Left ventricle myocardium inferior (tissue), 1 donor: ENCODE data around the gene HEPN1. TPM values are rescaled to one million over a fixed set of nuclear protein-coding genes. Genes with fewer than 3 reads are reported as not detected.
A peak's percentile ranks its signal among the peaks of the same experiment; 100 is the strongest.

Experiments
- DNase-seq: peaks from one replicate; pipeline ENCODE4 v3.0.0-alpha.2; 2020
- H3K27ac ChIP-seq: fragments of 200-600 bp; replicated peaks from 2 replicates; pipeline ENCODE4 v1.8.0; 2021
- H3K27me3 ChIP-seq: fragments of 200-600 bp; 2 replicates; pipeline ENCODE4 v1.8.0; 2021; ENCODE audit warnings: low read depth
- H3K36me3 ChIP-seq: fragments of 200-600 bp; 2 replicates; pipeline ENCODE4 v1.8.0; 2021
- H3K4me1 ChIP-seq: fragments of 200-600 bp; 2 replicates; pipeline ENCODE4 v1.8.0; 2021
- H3K4me3 ChIP-seq: fragments of 200-600 bp; 2 replicates; pipeline ENCODE4 v1.8.0; 2021; ENCODE audit warnings: mild to moderate bottlenecking, moderate library complexity
- H3K9me3 ChIP-seq: fragments of 200-600 bp; replicated peaks from 2 replicates; pipeline ENCODE4 v1.8.0; 2021
- intact Hi-C: fragments of 100-400 bp; cut with micrococcal nuclease; formaldehyde crosslinking; loops from one replicate; pipeline ENCODE4 v1.11.0; 2022
- total RNA-seq: library from RNA; stranded (reverse); fragmentation: NEBNext Ultra II Directional; extraction: Animal tissue kit (Norgen Biotek cat#: 25700); gene quantifications from one replicate; pipeline ENCODE4 v1.2.1, GENCODE V29; 2021
- TF ChIP-seq, protein P1 (sequence below): fragments of 200-600 bp; IDR thresholded peaks from 2 replicates; pipeline ENCODE4 v1.8.0; 2021; ENCODE audit warnings: antibody characterized with exemption, mild to moderate bottlenecking, borderline replicate concordance
- donor health status: DM: no; HTN: yes; CAD: no; lungs with severe emphysema.

Gene HEPN1
- total RNA-seq, 1 donor from 2014 or later, result not detected

GRCh38 chr11:124900464-124900863 lies 18.6 kb upstream of the HEPN1 start:
- peak overlapping the region; percentile 89 for H3K27ac ChIP-seq
- TF ChIP-seq, protein P1, sequence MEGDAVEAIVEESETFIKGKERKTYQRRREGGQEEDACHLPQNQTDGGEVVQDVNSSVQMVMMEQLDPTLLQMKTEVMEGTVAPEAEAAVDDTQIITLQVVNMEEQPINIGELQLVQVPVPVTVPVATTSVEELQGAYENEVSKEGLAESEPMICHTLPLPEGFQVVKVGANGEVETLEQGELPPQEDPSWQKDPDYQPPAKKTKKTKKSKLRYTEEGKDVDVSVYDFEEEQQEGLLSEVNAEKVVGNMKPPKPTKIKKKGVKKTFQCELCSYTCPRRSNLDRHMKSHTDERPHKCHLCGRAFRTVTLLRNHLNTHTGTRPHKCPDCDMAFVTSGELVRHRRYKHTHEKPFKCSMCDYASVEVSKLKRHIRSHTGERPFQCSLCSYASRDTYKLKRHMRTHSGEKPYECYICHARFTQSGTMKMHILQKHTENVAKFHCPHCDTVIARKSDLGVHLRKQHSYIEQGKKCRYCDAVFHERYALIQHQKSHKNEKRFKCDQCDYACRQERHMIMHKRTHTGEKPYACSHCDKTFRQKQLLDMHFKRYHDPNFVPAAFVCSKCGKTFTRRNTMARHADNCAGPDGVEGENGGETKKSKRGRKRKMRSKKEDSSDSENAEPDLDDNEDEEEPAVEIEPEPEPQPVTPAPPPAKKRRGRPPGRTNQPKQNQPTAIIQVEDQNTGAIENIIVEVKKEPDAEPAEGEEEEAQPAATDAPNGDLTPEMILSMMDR, result no peak
- intact Hi-C loops, result no loop called here
- H3K36me3 ChIP-seq, result no peaks in the 10 kb centered on the region
- H3K4me3 ChIP-seq, result no peak overlapping the region
- no peaks in the 10 kb centered on the region for H3K9me3 ChIP-seq
- DNase-seq, result no peak
- peaks cover 62% of the 10 kb centered on the region for H3K4me1 ChIP-seq
- peaks cover 18% of the 10 kb centered on the region for H3K27me3 ChIP-seq

DNA sequence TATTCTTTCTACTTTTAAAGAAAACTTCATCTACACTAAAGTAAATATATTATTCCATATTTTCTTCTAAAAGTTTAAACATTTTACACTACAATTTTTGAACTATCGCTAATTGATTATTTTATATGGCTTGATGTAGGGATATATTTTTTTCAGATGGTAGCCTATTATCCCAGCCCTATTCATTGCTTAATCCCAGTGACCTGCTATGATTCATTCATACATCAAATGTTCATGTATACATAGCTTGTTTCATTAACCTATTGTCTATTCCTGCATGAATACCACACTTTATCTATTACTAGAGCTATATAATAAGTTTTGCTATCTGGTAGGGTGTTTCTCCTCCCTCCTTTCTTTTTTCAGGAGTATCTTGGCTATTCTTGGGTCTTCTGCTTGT lies 16.4 kb upstream of the HEPN1 start:
- Histone ChIP-seq H3K4me3 (no peak overlapping the region), H3K4me1 (peaks cover 41% of the 10 kb centered on the region), H3K9me3 (no peaks in the 10 kb centered on the region), H3K27me3 (peaks cover 14% of the 10 kb centered on the region), H3K27ac (peak overlapping the region; percentile 89), H3K36me3 (no peaks in the 10 kb centered on the region)
- intact Hi-C loops, result no loop called here
- DNase-seq, result no peak
- TF ChIP-seq, protein P1, result no peak

DNA sequence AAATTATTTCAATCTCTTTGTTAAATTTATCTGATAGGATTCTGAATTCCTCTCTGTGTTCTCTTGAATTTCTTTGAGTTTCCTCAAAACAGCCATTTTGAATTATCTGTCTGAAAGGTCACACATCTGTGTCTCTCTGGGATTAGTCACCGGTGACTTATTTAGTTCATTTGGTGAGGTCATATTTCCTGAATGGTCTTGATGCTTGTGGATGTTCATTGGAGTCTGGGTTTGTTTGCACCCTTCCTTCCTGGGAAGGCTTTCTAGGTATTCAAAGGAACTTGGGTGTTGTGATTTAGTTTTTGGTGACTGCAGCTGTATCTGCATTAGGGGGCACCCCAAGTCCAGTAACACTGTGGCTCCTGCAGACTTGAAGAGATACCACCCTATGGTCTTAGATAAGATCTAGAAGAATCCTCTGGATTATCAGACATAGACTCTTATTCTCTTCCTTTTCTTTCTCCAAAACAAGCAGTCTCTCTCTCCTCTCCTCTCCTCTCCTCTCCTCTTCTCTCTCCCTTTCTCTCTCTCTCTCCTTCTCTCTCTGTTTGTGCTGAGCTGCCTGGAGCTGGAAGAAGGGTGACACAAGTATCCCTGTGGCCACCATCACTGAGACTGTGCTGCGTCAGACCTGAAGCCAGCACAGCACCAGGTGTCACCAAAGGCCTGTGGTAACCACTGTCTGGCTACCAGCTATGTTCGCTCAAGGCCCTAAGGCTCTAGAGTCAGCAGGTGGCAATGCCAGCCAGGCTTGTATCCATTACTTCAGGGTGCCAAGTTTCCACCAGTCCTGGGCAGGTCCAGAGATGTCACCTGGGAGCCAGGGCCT lies 3.3 kb upstream of the HEPN1 start:
- Histone ChIP-seq H3K9me3 (peaks cover 13% of the 10 kb centered on the region), H3K27me3 (peaks cover 13% of the 10 kb centered on the region), H3K4me1 (peaks cover 6% of the 10 kb centered on the region), H3K4me3 (no peak overlapping the region), H3K27ac (no peak overlapping the region), H3K36me3 (no peaks in the 10 kb centered on the region)
- intact Hi-C loops, result no loop called here
- TF ChIP-seq, protein P1, result no peak
- DNase-seq, result no peak

DNA sequence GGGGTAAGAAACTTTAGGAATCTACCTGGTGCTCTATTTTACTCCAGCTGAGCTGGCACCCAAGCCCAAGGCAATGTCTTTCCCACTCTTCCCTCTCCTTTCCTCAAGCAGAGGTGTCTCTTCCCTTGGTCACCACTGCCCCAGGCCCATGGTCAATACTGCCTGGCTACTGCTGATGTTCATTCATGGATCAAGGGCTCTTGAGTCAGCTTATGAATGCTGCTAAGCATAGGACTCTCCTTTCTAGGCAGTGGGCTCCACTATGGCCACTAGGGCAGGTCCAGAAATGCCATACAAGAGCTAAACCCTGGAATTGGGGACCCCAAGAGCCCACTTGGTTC lies 2.7 kb upstream of the HEPN1 start:
- Histone ChIP-seq H3K4me3 (no peak overlapping the region), H3K27ac (no peak overlapping the region), H3K4me1 (peaks cover 12% of the 10 kb centered on the region), H3K27me3 (peaks cover 18% of the 10 kb centered on the region), H3K9me3 (peaks cover 13% of the 10 kb centered on the region), H3K36me3 (no peaks in the 10 kb centered on the region)
- TF ChIP-seq, protein P1, result no peak
- no peak for DNase-seq
- intact Hi-C loops, result no loop called here

GRCh38 chr11:124917115-124917637 lies 1.9 kb upstream of the HEPN1 start:
- Histone ChIP-seq H3K9me3 (peaks cover 10% of the 10 kb centered on the region), H3K36me3 (no peaks in the 10 kb centered on the region), H3K27me3 (peaks cover 26% of the 10 kb centered on the region), H3K27ac (no peak overlapping the region), H3K4me1 (peaks cover 17% of the 10 kb centered on the region), H3K4me3 (no peak overlapping the region)
- no peak for DNase-seq
- intact Hi-C loops, result no loop called here
- TF ChIP-seq, protein P1, result no peak
